Urothelium cell line (cell line): ENCODE measurements around the gene PIRT.
"Not testable (repeated sequence)": the region's sequence is repeated elsewhere in the genome, so short reads cannot be mapped to it uniquely, and the experiment has no call there.

Experiments used
- DNase-seq: peaks from one replicate; pipeline ENCODE4 v3.0.0; 2011; ENCODE audit warnings: low spot score, mixed read lengths
- FAIRE-seq: peaks from 2 replicates; lab custom pipeline; 2011; peaks lifted over from hg19 to GRCh38; lab: Jason Lieb, UNC

The PIRT gene

GRCh38 chr17:10837921-10838320 lies at the start of gene PIRT:
Gene PIRT, minus strand, starts transcription at chr17:10838087. Its CDS starts 12,442 bp downstream, at chr17:10825645.
- FAIRE-seq (no peak), DNase-seq (no peak)

- DNase-seq (no peak), FAIRE-seq (no peak)
Observed at GRCh38 chr17:10881959-10882358, 44.1 kb upstream of the PIRT start.

- peak; percentile 7 for DNase-seq
- FAIRE-seq, result no peak
Observed at GRCh38 chr17:10879190-10879836, 41.4 kb upstream of the PIRT start.

GRCh38 chr17:10875984-10876555 lies 38.2 kb upstream of the PIRT start:
- peak; percentile 37 for DNase-seq
- FAIRE-seq, result no peak

GRCh38 chr17:10875430-10875851 lies 37.6 kb upstream of the PIRT start:
- FAIRE-seq, result no peak
- peak; percentile 40 for DNase-seq

- DNase-seq, result no peak
- FAIRE-seq, result no peak
Observed at GRCh38 chr17:10871914-10872313, 34.0 kb upstream of the PIRT start.

GRCh38 chr17:10870336-10871050 lies 32.6 kb upstream of the PIRT start:
- no peak for FAIRE-seq

GRCh38 chr17:10868744-10869143 lies 30.9 kb upstream of the PIRT start:
- not testable (repeated sequence) for FAIRE-seq, DNase-seq

More at GRCh38 chr17:10870336-10871050, 32.6 kb upstream of the PIRT start:
- DNase-seq, result no peak

- FAIRE-seq (no peak), DNase-seq (no peak)
Observed at GRCh38 chr17:10859051-10859450, 21.2 kb upstream of the PIRT start.

- FAIRE-seq, result no peak
- DNase-seq, result no peak
Observed at GRCh38 chr17:10857976-10858375, 20.1 kb upstream of the PIRT start.

GRCh38 chr17:10846636-10847035 lies 8.7 kb upstream of the PIRT start:
- DNase-seq, FAIRE-seq: not testable (repeated sequence)

GRCh38 chr17:10845388-10845751 lies 7.5 kb upstream of the PIRT start:
- DNase-seq (no peak), FAIRE-seq (no peak)

GRCh38 chr17:10844621-10845387 lies 6.9 kb upstream of the PIRT start:
- FAIRE-seq (no peak), DNase-seq (peak; percentile 74)

- no peak for DNase-seq
- no peak for FAIRE-seq
Observed at GRCh38 chr17:10843811-10844210, 5.9 kb upstream of the PIRT start.

- FAIRE-seq, result no peak
- DNase-seq, result no peak
Observed at GRCh38 chr17:10842658-10843057, 4.8 kb upstream of the PIRT start.

GRCh38 chr17:10838682-10839081 lies 795 bp upstream of the PIRT start:
- no peak for FAIRE-seq
- no peak for DNase-seq

- DNase-seq (no peak), FAIRE-seq (no peak)
Observed at GRCh38 chr17:10836966-10837590, 809 bp downstream of the PIRT start.

- FAIRE-seq (no peak), DNase-seq (no peak)
Observed at GRCh38 chr17:10836145-10836544, 1.7 kb downstream of the PIRT start.

GRCh38 chr17:10831696-10832095 lies 6.2 kb downstream of the PIRT start:
- DNase-seq, result no peak
- FAIRE-seq, result no peak

GRCh38 chr17:10827898-10828552 lies 9.9 kb downstream of the PIRT start:
- DNase-seq, result no peak
- no peak for FAIRE-seq
